ENCODE measurements around the gene ACP7.

The ACP7 gene

GRCh38 chr19:39150235-39150634 is 66.1 kb downstream of the ACP7 start:
- DNase-seq (ENCODE audit: low read depth) = no peak

DNA sequence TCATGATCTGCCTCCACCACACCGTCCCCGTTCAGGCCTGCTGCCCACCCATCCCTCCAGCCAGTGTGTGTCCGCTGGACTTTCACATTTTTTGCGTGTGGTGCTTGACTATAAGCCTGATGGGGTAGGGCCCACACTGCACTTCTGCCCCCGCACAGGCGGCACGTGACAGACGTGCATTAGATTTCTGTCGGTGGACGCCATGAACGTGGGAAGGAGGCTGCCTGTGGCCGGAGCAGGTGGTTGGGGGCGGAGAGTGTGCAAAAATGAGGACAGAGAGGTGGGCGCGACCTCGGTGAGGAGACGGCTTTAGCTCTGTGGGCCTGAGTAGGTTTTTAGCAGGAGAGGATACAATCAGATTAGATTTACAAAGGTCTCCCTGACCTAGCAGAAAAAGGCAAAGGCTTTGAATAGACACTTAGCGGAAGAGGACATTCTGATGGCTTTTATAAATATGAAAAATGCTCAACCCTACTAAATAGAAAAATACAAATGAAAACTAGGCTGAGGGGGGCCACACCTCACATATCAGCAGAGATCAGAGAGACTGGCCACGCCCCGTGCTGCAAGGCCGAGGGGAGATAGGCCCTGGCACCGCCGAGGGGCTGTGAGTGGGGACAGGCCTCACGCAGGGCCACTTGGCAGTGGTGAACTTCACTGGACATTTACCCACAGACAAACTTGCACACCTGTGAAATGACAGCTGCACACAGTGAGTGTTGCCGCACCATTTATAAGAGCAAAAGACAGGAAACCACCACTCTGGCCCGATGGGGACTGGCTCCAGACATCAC is 66.8 kb downstream of the ACP7 start:
- DNase-seq (ENCODE audit: low read depth) = no peak

DNA sequence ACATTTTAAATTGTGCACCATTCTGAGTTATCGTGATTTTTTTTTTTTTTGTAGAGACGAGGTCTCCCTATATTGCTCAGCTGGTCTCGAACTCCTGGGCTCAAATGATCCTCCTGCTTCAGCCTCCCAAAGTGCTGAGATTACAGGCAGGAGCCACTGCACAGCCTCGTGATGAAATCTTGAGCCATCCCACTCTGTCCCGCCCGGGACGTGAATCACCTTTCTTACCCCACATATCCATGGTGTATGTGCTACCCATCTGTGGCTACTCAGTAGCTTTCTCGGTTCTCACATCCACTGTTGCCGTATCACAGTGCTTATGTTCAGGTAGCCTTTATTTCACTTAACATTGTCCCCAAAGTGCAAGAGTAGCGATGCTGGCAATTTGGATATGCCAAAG is 67.9 kb downstream of the ACP7 start:
- no peak for DNase-seq (ENCODE audit: low read depth)

DNA sequence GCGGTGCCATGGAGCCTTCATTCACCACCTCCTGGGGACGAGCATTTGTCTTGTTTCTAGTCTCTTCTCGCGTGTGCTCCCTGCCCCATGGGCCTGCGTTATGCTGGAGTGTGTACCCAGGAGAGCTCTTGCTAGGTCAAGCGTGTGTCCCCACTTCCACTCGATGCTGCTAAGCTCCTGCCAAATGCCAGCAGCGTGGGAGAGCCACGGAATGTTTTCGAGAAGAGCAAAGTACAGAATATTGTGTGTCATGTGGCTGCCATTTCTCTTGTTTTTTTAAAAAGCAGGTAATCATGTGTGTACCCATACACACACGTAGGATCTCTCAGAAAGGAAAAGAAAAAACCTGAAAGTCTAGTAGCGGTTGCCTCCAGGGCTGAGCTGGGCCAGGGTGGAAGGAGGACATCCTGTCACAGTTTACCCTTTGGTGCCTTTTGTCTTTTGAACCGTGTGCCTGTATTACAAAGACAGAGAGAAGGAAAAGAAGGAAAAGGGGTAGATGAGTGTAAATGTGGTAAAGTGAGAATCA is 70.0 kb downstream of the ACP7 start:
- DNase-seq (ENCODE audit: low read depth) = no peak

DNA sequence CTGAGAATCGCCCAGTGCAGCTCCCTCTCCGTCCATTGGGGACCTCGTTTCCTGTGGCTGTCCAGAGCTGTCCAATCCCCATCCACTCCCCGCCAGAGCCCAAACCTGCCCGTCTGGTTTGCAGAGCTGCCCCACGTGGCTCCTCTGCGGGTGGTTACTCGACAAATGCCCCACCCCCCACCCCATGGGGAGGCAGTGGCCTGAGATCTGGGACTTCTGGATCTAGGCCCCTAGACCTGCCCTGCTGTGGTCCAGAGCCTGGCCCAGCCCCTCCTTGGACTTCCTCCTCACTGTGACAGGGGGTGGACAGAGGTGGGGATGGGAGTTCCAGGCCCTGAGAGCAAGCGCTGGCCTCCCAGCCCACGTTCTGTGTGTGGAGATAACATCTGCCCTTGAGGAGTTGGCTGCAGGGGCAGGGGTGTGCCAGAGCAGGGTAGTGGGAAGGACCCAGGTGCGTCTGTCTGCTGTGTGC is 70.5 kb downstream of the ACP7 start:
- DNase-seq (ENCODE audit: low read depth) = no peak

DNA sequence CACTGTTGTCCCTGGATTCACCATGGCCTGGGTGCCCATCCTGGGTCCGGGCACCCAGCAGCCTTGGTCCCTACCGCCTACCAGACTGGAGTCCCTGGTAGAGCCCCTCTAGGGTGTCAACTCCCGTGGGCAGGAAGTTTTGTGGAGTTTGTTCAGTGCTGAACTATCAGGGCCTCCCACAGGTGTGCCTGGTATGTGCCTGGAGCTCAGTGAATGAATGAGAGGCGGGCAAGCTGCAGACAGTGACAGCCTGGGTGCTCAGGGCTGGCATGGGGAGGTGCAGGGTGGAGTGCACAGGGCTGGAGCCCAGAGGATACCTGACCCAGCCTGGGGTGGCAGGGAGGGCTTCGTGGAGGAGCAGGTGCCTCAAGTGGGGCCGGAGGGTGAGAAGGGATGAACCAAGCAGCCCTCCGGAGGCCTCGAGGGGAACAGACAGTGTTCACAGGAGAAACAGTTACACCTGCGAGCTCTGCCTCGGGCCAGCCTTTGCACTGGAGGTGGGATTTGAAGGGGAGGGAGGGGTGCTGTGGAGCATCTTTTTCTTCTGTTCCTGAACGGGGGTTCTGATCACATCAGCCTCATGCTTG is 71.0 kb downstream of the ACP7 start:
- DNase-seq (ENCODE audit: low read depth) = no peak

DNA sequence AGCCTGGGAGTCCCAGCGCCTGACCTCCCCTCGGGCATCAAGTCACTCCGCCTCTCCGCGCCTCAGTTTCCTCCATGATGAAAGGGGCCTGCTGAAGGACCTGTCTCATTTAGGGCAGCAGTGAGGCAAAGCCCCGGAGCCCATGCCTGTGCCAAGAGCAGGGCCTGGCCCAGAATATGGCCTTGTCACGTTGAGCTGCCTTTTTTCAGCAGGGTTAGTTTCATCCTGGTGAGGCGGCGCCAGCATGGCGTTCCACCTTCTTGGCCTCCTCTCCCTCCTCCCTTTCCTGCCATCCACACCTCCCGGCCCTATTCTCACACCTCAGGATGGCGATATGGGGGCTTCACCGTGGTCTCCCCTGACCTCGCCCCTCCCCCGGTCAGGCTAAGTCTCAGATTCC is 71.6 kb downstream of the ACP7 start:
- DNase-seq (ENCODE audit: low read depth) = no peak

GRCh38 chr19:39156326-39157230 is 72.4 kb downstream of the ACP7 start:
- no peak for DNase-seq (ENCODE audit: low read depth)

- no peak for DNase-seq (ENCODE audit: low read depth)
Measured at GRCh38 chr19:39157275-39157996, 73.3 kb downstream of the ACP7 start.

GRCh38 chr19:39157997-39158389 is 73.8 kb downstream of the ACP7 start:
- DNase-seq (ENCODE audit: low read depth) = no peak

DNA sequence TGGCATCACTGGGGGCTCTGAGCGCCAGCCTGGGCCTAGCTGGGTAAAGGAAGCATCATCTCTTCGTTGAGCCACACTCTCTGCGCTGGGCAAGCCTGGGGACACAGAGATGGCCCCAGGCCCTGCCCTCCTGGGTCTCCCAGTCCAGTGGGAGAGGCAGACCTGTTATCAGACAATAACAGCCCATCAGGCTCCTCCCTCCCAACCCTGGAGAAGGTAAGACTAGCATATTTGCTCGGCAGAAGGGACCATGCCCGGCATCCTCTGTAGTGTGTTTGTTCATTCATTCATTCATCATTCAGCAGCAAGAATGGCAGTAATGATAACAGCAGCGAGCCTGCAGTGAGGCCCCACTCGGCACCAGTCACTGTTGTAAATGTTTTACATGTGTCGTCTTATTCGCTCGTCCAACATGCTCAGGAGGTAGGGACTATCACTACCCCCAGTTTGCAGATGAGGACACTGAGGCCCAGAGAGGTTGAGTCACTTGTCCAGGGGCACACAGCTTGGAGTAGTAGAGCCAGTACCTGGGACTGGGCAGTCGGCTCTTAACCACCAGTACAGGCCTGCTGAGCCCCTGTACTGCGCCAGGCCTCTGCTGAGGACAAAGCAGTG is 74.6 kb downstream of the ACP7 start:
- DNase-seq (ENCODE audit: low read depth) = no peak

- no peak for DNase-seq (ENCODE audit: low read depth)
Measured at GRCh38 chr19:39160523-39160861, 76.3 kb downstream of the ACP7 start.
